ENCODE measurements around the gene BAD.
"Not testable (repeated sequence)": the region's sequence is repeated elsewhere in the genome, so short reads cannot be mapped to it uniquely, and the experiment has no call there.

The BAD gene

GRCh38 chr11:64284048-64284961 is at the start of gene BAD:
Gene BAD, minus strand, starts transcription at chr11:64284665. Its CDS starts 297 bp downstream, at chr11:64284368.
- in situ Hi-C loops (cut with MboI; ENCODE audit: low sequenced_read_pairs), result no loop called here

- in situ Hi-C loops (cut with MboI; ENCODE audit: low sequenced_read_pairs), result no loop called here
Measured at GRCh38 chr11:64333556-64333955, 49.1 kb upstream of the BAD start.

- in situ Hi-C loops (cut with MboI; ENCODE audit: low sequenced_read_pairs), result no loop called here
Measured at GRCh38 chr11:64331569-64332371, 47.3 kb upstream of the BAD start.

- in situ Hi-C loops (cut with MboI; ENCODE audit: low sequenced_read_pairs), result no loop called here
Measured at GRCh38 chr11:64330888-64331287, 46.4 kb upstream of the BAD start.

GRCh38 chr11:64327993-64328392 is 43.5 kb upstream of the BAD start:
- in situ Hi-C loops (cut with MboI; ENCODE audit: low sequenced_read_pairs), result no loop called here

GRCh38 chr11:64327375-64327774 is 42.9 kb upstream of the BAD start:
- in situ Hi-C loops (cut with MboI; ENCODE audit: low sequenced_read_pairs), result no loop called here

- in situ Hi-C loops (cut with MboI; ENCODE audit: low sequenced_read_pairs), result no loop called here
Measured at GRCh38 chr11:64324692-64325469, 40.4 kb upstream of the BAD start.

GRCh38 chr11:64323984-64324383 is 39.5 kb upstream of the BAD start:
- in situ Hi-C loops (cut with MboI; ENCODE audit: low sequenced_read_pairs), result not testable (repeated sequence)

- in situ Hi-C loops (cut with MboI; ENCODE audit: low sequenced_read_pairs), result no loop called here
Measured at GRCh38 chr11:64323373-64323772, 38.9 kb upstream of the BAD start.

- in situ Hi-C loops (cut with MboI; ENCODE audit: low sequenced_read_pairs), result no loop called here
Measured at GRCh38 chr11:64322925-64323260, 38.4 kb upstream of the BAD start.

- in situ Hi-C loops (cut with MboI; ENCODE audit: low sequenced_read_pairs), result no loop called here
Measured at GRCh38 chr11:64321533-64321932, 37.1 kb upstream of the BAD start.

- in situ Hi-C loops (cut with MboI; ENCODE audit: low sequenced_read_pairs), result no loop called here
Measured at GRCh38 chr11:64321026-64321425, 36.6 kb upstream of the BAD start.

GRCh38 chr11:64320556-64320955 is 36.1 kb upstream of the BAD start:
- in situ Hi-C loops (cut with MboI; ENCODE audit: low sequenced_read_pairs), result no loop called here

GRCh38 chr11:64318766-64319761 is 34.6 kb upstream of the BAD start:
- in situ Hi-C loops (cut with MboI; ENCODE audit: low sequenced_read_pairs), result no loop called here

- in situ Hi-C loops (cut with MboI; ENCODE audit: low sequenced_read_pairs), result no loop called here
Measured at GRCh38 chr11:64317961-64318765, 33.7 kb upstream of the BAD start, which contains the start of gene PRDX5. Gene PRDX5, plus strand, starts transcription at chr11:64318121. Its CDS starts 95 bp downstream, at chr11:64318216.

- in situ Hi-C loops (cut with MboI; ENCODE audit: low sequenced_read_pairs), result no loop called here
Measured at GRCh38 chr11:64317325-64317960, 33.0 kb upstream of the BAD start, which contains the start of gene TRMT112. Gene TRMT112, minus strand, starts transcription at chr11:64317559. Its CDS starts 33 bp downstream, at chr11:64317526.

GRCh38 chr11:64316672-64317324 is 32.3 kb upstream of the BAD start:
- in situ Hi-C loops (cut with MboI; ENCODE audit: low sequenced_read_pairs), result no loop called here
